Loucy (cell line): ENCODE data around the gene FMO5.
"Not testable (repeated sequence)": the region's sequence is repeated elsewhere in the genome, so short reads cannot be mapped to it uniquely, and the experiment has no call there.

Experiments
- H2AFZ ChIP-seq: fragments of 200-600 bp; sonication (generic); 2 replicates; pipeline ENCODE4 v1.6.0; 2016; ENCODE audit warnings: antibody characterized with exemption, mild to moderate bottlenecking, low read length, moderate library complexity
- H3F3A ChIP-seq: fragments of 200-600 bp; 2 replicates; pipeline ENCODE4 v1.6.0; 2016; ENCODE audit warnings: antibody characterized with exemption, low read depth, mild to moderate bottlenecking
- H3K27me3 ChIP-seq: fragments of 200-600 bp; sonication (generic); 2 replicates; pipeline ENCODE4 v1.6.1; 2014; ENCODE audit warnings: low read length, mild to moderate bottlenecking; ENCODE audit not compliant: insufficient read depth, poor library complexity, severe bottlenecking
- H3K36me3 ChIP-seq: fragments of 200-600 bp; sonication (generic); 2 replicates; pipeline ENCODE4 v1.6.1; 2016; ENCODE audit warnings: low read length; ENCODE audit not compliant: insufficient read depth
- H3K4me1 ChIP-seq: fragments of 200-600 bp; sonication (generic); 2 replicates; pipeline ENCODE4 v1.5.1; 2014; ENCODE audit warnings: low read length, mild to moderate bottlenecking; ENCODE audit not compliant: insufficient read depth, poor library complexity, severe bottlenecking
- H3K4me2 ChIP-seq: fragments of 200-600 bp; sonication (generic); 2 replicates; pipeline ENCODE4 v1.6.0; 2014; ENCODE audit warnings: antibody characterized with exemption, low read length, low read depth, mild to moderate bottlenecking; ENCODE audit not compliant: poor library complexity, severe bottlenecking
- H3K4me3 ChIP-seq: fragments of 200-600 bp; sonication (generic); 2 replicates; pipeline ENCODE4 v1.5.1; 2014; ENCODE audit warnings: low read length, mild to moderate bottlenecking, mixed read lengths; ENCODE audit not compliant: poor library complexity, severe bottlenecking
- H3K79me2 ChIP-seq: fragments of 200-600 bp; sonication (generic); 2 replicates; pipeline ENCODE4 v1.6.1; 2014; ENCODE audit warnings: low read length; ENCODE audit not compliant: insufficient read depth
- H3K9ac ChIP-seq: fragments of 200-600 bp; sonication (generic); 2 replicates; pipeline ENCODE4 v1.6.0; 2014; ENCODE audit warnings: mild to moderate bottlenecking, low read depth, low read length, moderate library complexity; ENCODE audit not compliant: poor library complexity, severe bottlenecking
- H3K9me2 ChIP-seq: fragments of 200-600 bp; sonication (generic); replicated peaks from 2 replicates; pipeline ENCODE4 v1.6.1; 2016; ENCODE audit warnings: low read depth, low read length, mixed read lengths
- H3K9me3 ChIP-seq: fragments of 200-600 bp; sonication (generic); 2 replicates; pipeline ENCODE4 v1.6.1; 2014; ENCODE audit warnings: mild to moderate bottlenecking, antibody characterized with exemption, low read length, low read depth; ENCODE audit not compliant: insufficient read depth
- H4K20me1 ChIP-seq: fragments of 200-600 bp; sonication (generic); 2 replicates; pipeline ENCODE4 v1.6.0; 2014; ENCODE audit warnings: antibody characterized with exemption, low read length, mild to moderate bottlenecking; ENCODE audit not compliant: insufficient read depth, poor library complexity, severe bottlenecking
- CTCF ChIP-seq: fragments of 200-600 bp; sonication (generic); conservative IDR thresholded peaks from 2 replicates; pipeline ENCODE4 v1.5.1; 2014; ENCODE audit warnings: mild to moderate bottlenecking, antibody characterized with exemption, low read length
- EZH2phosphoT487 ChIP-seq: fragments of 200-600 bp; IDR thresholded peaks from 2 replicates; pipeline ENCODE4 v1.6.1; 2018; ENCODE audit warnings: antibody characterized with exemption, mild to moderate bottlenecking, moderate library complexity, borderline replicate concordance

FMO5 gene

GRCh38 chr1:147201786-147202185 is 23.4 kb downstream of the FMO5 start:
- no peaks in the 10 kb centered on the region for H3K9me2 ChIP-seq
- H3K4me1 ChIP-seq, result peaks cover 14% of the 10 kb centered on the region
- H3K9me3 ChIP-seq, result no peaks in the 10 kb centered on the region
- H3K4me2 ChIP-seq, result no peak overlapping the region
- H3K79me2 ChIP-seq, result no peaks in the 10 kb centered on the region
- no peaks in the 10 kb centered on the region for H4K20me1 ChIP-seq
- H3K4me3 ChIP-seq, result no peak overlapping the region
- H3K9ac ChIP-seq, result no peak overlapping the region
- H2AFZ ChIP-seq, result no peak overlapping the region
- TF ChIP-seq EZH2phosphoT487 (no peak), CTCF (no peak)
- no peaks in the 10 kb centered on the region for H3K36me3 ChIP-seq
- no peaks in the 10 kb centered on the region for H3F3A ChIP-seq
- H3K27me3 ChIP-seq, result no peaks in the 10 kb centered on the region

- H3F3A ChIP-seq, result no peaks in the 10 kb centered on the region
- no peak overlapping the region for H3K4me2 ChIP-seq
- H3K4me1 ChIP-seq, result peaks cover 14% of the 10 kb centered on the region
- TF ChIP-seq EZH2phosphoT487 (no peak), CTCF (no peak)
- H3K9me2 ChIP-seq, result no peaks in the 10 kb centered on the region
- H3K36me3 ChIP-seq, result no peaks in the 10 kb centered on the region
- no peak overlapping the region for H3K9ac ChIP-seq
- H3K9me3 ChIP-seq, result no peaks in the 10 kb centered on the region
- H4K20me1 ChIP-seq, result no peaks in the 10 kb centered on the region
- no peaks in the 10 kb centered on the region for H3K79me2 ChIP-seq
- no peaks in the 10 kb centered on the region for H3K27me3 ChIP-seq
- no peak overlapping the region for H3K4me3 ChIP-seq
- H2AFZ ChIP-seq, result no peak overlapping the region
These were observed 23.9 kb downstream of the FMO5 start for GRCh38 chr1:147201276-147201675.

GRCh38 chr1:147197324-147197723 is 27.8 kb downstream of the FMO5 start:
- not testable (repeated sequence) for H3K36me3 ChIP-seq, H3K79me2 ChIP-seq, H3K4me2 ChIP-seq, H4K20me1 ChIP-seq, H3F3A ChIP-seq, H2AFZ ChIP-seq, H3K9ac ChIP-seq, H3K27me3 ChIP-seq, H3K9me3 ChIP-seq, H3K4me1 ChIP-seq, H3K4me3 ChIP-seq, H3K9me2 ChIP-seq

GRCh38 chr1:147189514-147189913 is 35.6 kb downstream of the FMO5 start:
- Histone ChIP-seq H3K9me2 (no peaks in the 10 kb centered on the region), H3K36me3 (no peaks in the 10 kb centered on the region), H4K20me1 (no peaks in the 10 kb centered on the region), H3K9ac (no peak overlapping the region), H3K9me3 (no peaks in the 10 kb centered on the region), H3K27me3 (no peaks in the 10 kb centered on the region), H3K4me2 (no peak overlapping the region), H3K79me2 (no peaks in the 10 kb centered on the region), H2AFZ (no peak overlapping the region), H3K4me1 (no peaks in the 10 kb centered on the region), H3F3A (no peaks in the 10 kb centered on the region), H3K4me3 (no peak overlapping the region)
- TF ChIP-seq CTCF (no peak), EZH2phosphoT487 (no peak)
